Measurements from ENCODE around the gene VTCN1.

VTCN1 gene

DNA sequence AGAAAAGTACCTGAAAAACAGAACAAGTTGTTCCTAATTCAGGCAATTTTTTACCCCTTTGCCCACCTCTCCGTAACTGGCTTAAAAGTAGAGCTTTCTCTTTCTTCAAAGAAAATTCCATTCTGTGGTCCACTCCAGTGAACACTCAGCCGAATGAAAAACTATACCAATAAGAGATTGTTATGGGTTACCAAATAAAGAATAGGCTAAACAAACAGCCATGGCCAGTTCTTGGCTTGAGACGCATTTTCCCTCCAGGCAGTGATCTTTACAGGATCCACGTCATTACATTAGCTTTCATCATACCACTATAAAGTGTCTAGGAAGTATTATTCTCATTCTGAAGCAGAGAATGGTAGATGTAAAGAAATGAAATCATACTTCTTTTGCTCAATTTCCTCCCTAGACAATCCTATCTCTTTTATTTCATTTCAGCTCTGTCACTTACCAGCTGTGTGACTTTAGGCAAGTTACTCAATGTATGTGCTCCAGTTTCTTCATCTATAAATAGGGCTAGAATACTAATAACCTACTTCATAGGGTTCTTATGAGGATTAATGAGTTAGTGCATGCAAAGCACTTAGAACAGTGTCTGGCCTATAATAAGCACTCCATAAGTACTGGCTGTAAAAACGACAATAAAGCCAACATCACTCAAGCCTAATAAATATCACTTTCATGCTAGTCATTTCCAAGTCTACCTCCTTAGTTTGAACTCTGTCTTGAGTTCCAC is 62.7 kb downstream of the VTCN1 start (continued):
- TF ChIP-seq, protein P1, sequence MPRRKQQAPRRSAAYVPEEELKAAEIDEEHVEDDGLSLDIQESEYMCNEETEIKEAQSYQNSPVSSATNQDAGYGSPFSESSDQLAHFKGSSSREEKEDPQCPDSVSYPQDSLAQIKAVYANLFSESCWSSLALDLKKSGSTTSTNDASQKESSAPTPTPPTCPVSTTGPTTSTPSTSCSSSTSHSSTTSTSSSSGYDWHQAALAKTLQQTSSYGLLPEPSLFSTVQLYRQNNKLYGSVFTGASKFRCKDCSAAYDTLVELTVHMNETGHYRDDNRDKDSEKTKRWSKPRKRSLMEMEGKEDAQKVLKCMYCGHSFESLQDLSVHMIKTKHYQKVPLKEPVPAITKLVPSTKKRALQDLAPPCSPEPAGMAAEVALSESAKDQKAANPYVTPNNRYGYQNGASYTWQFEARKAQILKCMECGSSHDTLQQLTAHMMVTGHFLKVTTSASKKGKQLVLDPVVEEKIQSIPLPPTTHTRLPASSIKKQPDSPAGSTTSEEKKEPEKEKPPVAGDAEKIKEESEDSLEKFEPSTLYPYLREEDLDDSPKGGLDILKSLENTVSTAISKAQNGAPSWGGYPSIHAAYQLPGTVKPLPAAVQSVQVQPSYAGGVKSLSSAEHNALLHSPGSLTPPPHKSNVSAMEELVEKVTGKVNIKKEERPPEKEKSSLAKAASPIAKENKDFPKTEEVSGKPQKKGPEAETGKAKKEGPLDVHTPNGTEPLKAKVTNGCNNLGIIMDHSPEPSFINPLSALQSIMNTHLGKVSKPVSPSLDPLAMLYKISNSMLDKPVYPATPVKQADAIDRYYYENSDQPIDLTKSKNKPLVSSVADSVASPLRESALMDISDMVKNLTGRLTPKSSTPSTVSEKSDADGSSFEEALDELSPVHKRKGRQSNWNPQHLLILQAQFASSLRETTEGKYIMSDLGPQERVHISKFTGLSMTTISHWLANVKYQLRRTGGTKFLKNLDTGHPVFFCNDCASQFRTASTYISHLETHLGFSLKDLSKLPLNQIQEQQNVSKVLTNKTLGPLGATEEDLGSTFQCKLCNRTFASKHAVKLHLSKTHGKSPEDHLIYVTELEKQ (tag by site-specific recombination; IDR thresholded peaks at IDR 0.05; ENCODE audit: borderline replicate concordance), result peak; percentile 75
- TF ChIP-seq, protein P2, sequence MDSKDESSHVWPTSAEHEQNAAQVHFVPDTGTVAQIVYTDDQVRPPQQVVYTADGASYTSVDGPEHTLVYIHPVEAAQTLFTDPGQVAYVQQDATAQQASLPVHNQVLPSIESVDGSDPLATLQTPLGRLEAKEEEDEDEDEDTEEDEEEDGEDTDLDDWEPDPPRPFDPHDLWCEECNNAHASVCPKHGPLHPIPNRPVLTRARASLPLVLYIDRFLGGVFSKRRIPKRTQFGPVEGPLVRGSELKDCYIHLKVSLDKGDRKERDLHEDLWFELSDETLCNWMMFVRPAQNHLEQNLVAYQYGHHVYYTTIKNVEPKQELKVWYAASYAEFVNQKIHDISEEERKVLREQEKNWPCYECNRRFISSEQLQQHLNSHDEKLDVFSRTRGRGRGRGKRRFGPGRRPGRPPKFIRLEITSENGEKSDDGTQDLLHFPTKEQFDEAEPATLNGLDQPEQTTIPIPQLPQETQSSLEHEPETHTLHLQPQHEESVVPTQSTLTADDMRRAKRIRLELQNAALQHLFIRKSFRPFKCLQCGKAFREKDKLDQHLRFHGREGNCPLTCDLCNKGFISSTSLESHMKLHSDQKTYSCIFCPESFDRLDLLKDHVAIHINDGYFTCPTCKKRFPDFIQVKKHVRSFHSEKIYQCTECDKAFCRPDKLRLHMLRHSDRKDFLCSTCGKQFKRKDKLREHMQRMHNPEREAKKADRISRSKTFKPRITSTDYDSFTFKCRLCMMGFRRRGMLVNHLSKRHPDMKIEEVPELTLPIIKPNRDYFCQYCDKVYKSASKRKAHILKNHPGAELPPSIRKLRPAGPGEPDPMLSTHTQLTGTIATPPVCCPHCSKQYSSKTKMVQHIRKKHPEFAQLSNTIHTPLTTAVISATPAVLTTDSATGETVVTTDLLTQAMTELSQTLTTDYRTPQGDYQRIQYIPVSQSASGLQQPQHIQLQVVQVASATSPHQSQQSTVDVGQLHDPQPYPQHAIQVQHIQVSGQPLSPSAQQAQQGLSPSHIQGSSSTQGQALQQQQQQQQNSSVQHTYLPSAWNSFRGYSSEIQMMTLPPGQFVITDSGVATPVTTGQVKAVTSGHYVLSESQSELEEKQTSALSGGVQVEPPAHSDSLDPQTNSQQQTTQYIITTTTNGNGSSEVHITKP (tag by site-specific recombination; IDR thresholded peaks at IDR 0.05), result peak; percentile 34; the same call in 1 of the 2 replicates
- TF ChIP-seq ZNF785 (tag by site-specific recombination; IDR thresholded peaks at IDR 0.05) (no peak), ZNF521 (tag by site-specific recombination; IDR thresholded peaks at IDR 0.05) (no peak), ZNF335 (tag by site-specific recombination; conservative IDR thresholded peaks at IDR 0.05) (peak; percentile 58), ZEB2 (tag by site-specific recombination; IDR thresholded peaks at IDR 0.05) (peak; percentile 95), ZFP37 (tag by site-specific recombination; IDR thresholded peaks at IDR 0.05) (no peak), ZFHX2 (tag by site-specific recombination; conservative IDR thresholded peaks at IDR 0.05) (no peak), ZBTB7A (tag by site-specific recombination; IDR thresholded peaks at IDR 0.05; ENCODE audit: low read depth) (no peak), ZNF404 (tag by site-specific recombination; IDR thresholded peaks at IDR 0.05) (no peak), ZNF768 (tag by site-specific recombination; IDR thresholded peaks at IDR 0.05) (no peak), ZNF138 (tag by site-specific recombination; IDR thresholded peaks at IDR 0.05; ENCODE audit: borderline replicate concordance) (no peak), ZNF394 (tag by site-specific recombination; IDR thresholded peaks at IDR 0.05; ENCODE audit: borderline replicate concordance) (no peak), ZSCAN23 (tag by site-specific recombination; IDR thresholded peaks at IDR 0.05) (no peak), ZNF776 (tag by site-specific recombination; IDR thresholded peaks at IDR 0.05; ENCODE audit: borderline replicate concordance) (no peak), ZFP41 (tag by site-specific recombination; IDR thresholded peaks at IDR 0.05; ENCODE audit: borderline replicate concordance) (no peak), ZNF561 (tag by site-specific recombination; IDR thresholded peaks at IDR 0.05; ENCODE audit: borderline replicate concordance) (no peak; the same call in 1 of the 2 replicates), GFI1B (tag by site-specific recombination; IDR thresholded peaks at IDR 0.05) (no peak), ZNF132 (tag by site-specific recombination; IDR thresholded peaks at IDR 0.05; ENCODE audit: borderline replicate concordance) (no peak), ZNF350 (tag by site-specific recombination; IDR thresholded peaks at IDR 0.05) (no peak), ZNF571 (tag by site-specific recombination; IDR thresholded peaks at IDR 0.05) (no peak), OVOL3 (tag by site-specific recombination; IDR thresholded peaks at IDR 0.05) (peak; percentile 70; the same call in 1 of the 2 replicates)
- TF ChIP-seq, protein P3, sequence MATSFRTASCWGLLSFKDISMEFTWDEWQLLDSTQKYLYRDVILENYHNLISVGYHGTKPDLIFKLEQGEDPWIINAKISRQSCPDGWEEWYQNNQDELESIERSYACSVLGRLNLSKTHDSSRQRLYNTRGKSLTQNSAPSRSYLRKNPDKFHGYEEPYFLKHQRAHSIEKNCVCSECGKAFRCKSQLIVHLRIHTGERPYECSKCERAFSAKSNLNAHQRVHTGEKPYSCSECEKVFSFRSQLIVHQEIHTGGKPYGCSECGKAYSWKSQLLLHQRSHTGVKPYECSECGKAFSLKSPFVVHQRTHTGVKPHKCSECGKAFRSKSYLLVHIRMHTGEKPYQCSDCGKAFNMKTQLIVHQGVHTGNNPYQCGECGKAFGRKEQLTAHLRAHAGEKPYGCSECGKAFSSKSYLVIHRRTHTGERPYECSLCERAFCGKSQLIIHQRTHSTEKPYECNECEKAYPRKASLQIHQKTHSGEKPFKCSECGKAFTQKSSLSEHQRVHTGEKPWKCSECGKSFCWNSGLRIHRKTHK (tag by site-specific recombination; IDR thresholded peaks at IDR 0.05), result no peak
- TF ChIP-seq, protein P4, sequence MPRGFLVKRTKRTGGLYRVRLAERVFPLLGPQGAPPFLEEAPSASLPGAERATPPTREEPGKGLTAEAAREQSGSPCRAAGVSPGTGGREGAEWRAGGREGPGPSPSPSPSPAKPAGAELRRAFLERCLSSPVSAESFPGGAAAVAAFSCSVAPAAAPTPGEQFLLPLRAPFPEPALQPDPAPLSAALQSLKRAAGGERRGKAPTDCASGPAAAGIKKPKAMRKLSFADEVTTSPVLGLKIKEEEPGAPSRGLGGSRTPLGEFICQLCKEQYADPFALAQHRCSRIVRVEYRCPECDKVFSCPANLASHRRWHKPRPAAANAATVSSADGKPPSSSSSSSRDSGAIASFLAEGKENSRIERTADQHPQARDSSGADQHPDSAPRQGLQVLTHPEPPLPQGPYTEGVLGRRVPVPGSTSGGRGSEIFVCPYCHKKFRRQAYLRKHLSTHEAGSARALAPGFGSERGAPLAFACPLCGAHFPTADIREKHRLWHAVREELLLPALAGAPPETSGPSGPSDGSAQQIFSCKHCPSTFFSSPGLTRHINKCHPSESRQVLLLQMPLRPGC (tag by site-specific recombination; IDR thresholded peaks at IDR 0.05), result peak; percentile 81; the same call in 1 of the 2 replicates
- TF ChIP-seq, protein P5, sequence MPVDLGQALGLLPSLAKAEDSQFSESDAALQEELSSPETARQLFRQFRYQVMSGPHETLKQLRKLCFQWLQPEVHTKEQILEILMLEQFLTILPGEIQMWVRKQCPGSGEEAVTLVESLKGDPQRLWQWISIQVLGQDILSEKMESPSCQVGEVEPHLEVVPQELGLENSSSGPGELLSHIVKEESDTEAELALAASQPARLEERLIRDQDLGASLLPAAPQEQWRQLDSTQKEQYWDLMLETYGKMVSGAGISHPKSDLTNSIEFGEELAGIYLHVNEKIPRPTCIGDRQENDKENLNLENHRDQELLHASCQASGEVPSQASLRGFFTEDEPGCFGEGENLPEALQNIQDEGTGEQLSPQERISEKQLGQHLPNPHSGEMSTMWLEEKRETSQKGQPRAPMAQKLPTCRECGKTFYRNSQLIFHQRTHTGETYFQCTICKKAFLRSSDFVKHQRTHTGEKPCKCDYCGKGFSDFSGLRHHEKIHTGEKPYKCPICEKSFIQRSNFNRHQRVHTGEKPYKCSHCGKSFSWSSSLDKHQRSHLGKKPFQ (tag by site-specific recombination; IDR thresholded peaks at IDR 0.05), result peak; percentile 69; the same call in 1 of the 2 replicates
- TF ChIP-seq, protein P6, sequence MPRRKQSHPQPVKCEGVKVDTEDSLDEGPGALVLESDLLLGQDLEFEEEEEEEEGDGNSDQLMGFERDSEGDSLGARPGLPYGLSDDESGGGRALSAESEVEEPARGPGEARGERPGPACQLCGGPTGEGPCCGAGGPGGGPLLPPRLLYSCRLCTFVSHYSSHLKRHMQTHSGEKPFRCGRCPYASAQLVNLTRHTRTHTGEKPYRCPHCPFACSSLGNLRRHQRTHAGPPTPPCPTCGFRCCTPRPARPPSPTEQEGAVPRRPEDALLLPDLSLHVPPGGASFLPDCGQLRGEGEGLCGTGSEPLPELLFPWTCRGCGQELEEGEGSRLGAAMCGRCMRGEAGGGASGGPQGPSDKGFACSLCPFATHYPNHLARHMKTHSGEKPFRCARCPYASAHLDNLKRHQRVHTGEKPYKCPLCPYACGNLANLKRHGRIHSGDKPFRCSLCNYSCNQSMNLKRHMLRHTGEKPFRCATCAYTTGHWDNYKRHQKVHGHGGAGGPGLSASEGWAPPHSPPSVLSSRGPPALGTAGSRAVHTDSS (tag by site-specific recombination; IDR thresholded peaks at IDR 0.05), result peak; percentile 50
